Stimulated activated naive CD8-positive, alpha-beta T cell treated with anti-CD3 and anti-CD28 coated beads, Interleukin-15, Interleukin-2, amounts not matched to agents 100 U/mL and 50 U/mL, for 24 hours (primary cell): ENCODE measurements around the gene KIF3C.
"Not testable (repeated sequence)": the region's sequence is repeated elsewhere in the genome, so short reads cannot be mapped to it uniquely, and the experiment has no call there.

ENCODE experiments used
- ATAC-seq: fragments of 150-1000 bp; cut with Tn5 transposase; one replicate; pipeline ENCODE4 v1.10.0; 2021
- DNase-seq: peaks from one replicate; pipeline ENCODE4 v3.0.0; 2021

The KIF3C gene

DNA sequence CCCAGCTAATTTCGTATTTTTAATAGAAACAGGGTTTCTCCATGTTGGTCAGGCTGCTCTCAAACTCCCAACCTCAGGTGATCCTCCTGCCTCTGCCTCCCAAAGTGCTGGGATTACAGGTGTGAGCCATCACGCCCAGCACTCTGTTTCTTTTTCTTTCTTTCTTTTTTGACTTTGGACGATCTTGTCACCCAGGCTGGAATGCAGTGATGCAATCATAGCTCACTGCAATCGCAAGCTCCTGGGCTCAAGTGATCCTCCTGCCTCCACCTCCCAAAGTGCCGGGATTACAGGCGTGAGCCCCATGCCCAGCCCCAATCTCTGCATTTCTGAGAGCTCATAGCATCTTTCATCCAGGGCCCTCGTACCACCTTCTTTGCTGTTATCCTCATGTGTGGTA lies 17.1 kb upstream of the KIF3C start:
- ATAC-seq, DNase-seq: not testable (repeated sequence)

DNA sequence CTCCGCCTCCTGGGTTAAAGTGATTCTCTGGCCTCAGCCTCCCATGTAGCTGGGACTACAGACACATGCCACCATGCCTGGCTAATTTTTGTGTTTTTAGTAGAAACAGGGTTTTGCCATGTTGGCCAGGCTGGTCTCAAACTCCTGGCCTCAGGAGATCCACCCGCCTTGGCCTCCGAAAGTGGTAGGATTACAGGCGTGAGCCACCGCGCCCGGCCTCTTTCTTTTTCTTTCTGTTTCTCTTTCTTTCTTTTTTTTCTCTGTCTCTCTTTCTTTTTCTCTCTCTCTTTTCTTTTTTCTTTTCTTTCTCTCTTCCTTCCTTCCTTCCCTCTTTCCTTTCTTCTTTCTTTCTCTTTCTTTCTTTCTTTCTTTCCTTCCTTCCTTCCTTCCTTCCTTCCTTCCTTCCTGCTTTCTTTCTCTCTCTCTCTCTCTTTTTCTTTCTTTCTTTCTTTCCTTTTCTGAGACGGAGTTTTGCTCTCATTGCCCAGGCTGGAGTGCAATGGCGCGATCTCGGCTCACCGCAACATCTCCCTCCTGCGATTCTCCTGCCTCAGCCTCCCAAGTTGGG lies 16.6 kb upstream of the KIF3C start:
- DNase-seq, ATAC-seq: not testable (repeated sequence)

DNA sequence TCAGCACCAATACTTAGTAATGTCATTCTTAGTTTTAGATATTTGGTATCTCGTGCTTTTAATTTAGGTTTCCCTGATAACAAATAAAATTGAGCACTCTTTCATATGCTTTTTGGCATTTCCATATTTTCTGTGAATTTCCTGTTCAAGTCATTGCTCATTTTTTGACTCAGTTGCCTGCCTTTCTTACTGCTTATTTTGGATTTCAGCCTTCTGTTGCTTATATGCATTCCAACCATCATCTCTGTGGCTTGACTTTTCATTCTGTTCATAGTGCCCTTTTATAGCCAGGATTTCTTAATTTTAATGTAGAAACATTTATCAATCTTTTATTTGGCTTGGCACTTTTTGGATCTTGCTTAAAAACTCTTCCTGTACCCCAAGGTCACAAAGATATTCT lies 14.5 kb upstream of the KIF3C start:
- ATAC-seq = no peak
- DNase-seq = no peak

DNA sequence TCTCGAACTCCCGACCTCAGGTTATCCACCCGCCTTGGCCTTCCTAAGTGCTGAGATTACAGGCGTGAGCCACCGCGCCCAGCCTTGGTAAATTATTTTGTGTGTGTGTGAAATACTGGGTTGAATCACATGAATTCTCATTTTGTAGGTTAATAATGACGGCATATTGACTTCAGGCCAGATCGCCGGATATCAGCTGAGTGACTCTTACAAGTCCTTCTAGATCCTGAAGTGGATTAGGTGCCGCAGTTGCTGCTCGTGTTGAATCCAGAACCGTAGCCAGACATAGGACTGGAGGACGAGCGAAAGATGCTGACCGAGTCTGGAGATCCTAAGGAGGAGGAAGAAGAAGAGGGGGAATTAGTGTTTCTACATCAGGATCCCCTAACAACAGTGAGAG lies 12.2 kb upstream of the KIF3C start:
- DNase-seq (no peak), ATAC-seq (no peak)

DNA sequence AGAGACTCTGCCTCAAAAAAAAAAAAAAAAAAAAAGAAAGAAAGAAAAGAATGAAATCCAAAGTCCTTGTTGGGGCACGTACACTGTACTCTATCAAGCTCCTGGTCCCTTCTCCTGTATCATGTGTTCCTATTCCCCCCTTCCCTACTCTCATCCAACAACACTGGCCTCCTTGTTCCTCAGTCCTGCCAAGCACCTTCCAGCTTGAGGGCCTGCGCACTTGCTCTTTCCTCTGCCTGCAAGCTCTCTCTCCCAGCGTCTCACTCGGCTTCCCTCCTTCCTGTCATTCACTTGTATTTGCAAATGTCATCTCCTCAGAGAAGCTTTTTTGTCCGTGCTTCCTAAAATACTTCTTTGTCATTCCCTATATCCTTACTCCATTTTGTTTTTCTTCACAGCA lies 10.8 kb upstream of the KIF3C start:
- DNase-seq (no peak), ATAC-seq (no peak)

DNA sequence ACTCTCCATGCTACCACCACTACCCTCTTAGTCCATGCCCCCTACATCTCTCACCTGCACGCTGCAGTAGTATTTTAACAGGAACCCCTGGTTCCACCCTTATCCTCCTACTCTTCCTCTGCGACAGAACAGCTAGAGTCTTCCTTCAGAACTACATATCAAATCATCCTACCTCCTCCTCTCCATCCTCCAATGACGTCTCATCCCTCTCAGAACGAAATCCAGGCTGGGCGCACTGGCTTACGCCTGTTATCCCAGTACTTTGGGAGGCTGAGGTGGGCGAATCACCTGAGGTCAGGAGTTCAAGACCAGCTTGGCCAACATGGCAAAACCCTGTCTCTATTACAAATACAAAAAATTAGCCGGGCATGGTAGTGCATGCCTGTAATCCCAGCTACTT lies 10.3 kb upstream of the KIF3C start:
- no peak for ATAC-seq
- no peak for DNase-seq

DNA sequence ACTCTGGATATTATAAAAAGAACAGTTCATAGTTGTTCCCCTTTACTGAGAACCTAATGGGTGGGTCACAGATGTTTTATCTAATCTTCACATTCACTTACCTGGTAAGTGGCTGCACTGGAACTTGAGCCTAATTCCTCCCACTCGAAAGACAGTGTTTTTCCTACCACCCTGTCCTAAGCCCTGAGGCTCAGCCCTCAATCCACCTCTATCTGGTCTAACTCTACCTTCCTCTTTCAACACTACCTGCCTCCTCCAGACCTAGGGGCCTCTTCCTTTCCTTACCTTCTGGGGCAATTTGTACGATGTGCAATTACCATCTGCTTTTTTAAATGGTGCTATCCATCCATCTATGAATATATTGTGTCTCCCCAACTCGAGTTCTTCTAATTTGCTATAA lies 9.7 kb upstream of the KIF3C start:
- no peak for ATAC-seq
- DNase-seq = no peak

DNA sequence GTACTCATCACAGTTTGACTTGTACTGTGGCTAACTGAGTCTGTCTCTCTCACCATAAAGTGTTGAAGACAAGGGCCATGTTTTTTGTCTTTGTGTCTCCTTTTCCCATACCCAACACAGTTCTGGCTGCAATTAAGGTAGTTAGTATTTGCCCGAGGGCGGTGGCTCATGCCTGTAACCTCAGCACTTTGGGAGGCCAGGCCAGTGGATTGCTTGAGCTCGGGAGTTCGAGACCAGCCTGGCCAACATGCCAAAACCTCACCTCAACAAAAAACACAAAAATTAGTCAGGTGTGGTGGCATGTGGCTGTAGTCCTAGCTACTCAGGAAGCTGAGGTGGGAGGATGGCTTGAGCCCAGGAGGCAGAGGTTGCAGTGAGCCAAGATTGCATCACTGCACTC lies 6.9 kb upstream of the KIF3C start:
- DNase-seq (no peak), ATAC-seq (no peak)

DNA sequence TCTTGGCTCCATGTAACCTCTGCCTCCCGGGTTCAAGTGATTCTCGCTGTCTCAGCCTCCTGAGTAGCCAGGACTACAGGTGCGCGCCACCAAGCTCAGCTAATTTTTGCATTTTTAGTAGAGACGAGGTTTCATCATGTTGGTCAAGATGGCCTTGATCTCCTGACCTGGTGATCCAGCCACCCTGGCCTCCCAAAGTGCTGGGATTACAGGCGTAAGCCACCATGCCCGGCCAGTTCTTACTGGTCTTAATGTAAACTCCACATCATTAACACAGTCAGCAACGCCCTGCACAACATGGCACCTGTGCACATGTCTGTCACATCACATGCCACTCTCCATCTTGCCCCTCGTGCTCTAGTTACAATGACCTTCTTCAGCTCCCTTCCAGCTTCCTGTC lies 5.8 kb upstream of the KIF3C start:
- ATAC-seq (no peak), DNase-seq (no peak)

DNA sequence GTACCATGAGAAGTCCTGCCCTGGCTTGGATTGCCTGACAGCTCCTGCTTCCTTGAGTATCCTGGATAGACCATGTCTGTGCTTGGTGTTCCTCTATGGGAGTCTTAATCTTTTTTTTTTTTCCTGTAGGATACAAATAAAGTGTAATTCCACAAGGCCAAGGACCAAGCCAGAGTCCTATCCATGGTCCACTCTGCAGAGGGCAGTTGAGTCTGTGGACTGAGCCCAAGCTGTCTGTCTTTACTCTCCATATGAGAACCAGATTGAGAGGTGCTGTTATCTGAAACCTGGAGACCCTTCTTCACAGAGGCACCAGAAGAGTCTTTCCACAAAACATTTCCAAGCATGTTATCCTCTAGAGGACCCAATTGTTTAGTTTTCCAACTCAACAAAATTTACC lies 1.4 kb upstream of the KIF3C start:
- no peak for ATAC-seq
- no peak for DNase-seq

DNA sequence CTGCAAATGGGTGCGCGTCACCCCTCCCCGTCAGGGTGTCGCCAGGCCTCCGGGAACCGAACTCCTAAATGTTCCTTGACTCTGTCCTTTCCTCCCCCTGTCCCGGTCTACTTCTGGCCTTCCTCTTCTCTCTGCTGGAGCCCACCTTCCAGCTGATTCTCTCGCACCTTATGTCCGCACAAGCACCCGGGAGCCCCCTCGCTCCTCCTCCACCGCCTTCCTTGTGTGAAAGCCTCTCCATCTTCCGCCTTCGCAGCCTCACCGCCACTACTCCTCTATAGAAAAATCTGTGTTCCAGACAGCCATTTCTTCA lies 627 bp upstream of the KIF3C start:
- ATAC-seq (no peak), DNase-seq (no peak)

DNA sequence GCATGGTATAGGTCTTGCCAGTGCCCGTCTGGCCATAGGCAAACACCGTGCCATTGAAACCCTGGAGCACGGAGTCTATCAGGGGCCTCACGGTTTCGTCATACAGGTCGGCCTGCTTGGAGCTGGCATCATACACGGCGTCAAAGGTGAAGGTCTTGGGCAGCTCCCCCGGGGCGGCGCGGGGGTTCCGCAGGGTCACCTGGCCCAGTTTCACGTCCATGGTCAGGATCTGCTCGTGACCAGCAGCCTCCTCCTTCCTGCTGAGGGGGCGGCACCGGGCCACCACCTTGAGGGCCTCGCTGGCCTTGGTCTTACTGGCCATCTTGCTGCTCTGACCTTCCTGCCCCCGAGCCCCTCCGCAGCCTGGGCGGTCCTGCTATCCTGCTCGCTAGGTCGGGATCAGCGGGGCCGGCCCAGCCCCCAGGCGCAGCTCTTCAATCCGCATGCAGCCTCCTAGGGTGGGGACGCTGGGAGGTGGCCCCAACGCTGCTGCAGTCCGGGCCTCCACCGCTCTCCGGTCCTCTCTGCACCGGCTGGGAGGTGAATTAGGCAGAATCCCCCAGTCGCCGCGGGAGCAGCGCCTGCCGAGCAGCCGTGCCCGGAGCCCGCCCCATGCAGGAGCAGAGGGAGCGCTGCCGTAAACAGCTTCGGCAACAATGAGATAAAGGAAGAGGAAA lies 563 bp downstream of the KIF3C start:
- peak; percentile 41 for ATAC-seq
- DNase-seq = peak; percentile 28

DNA sequence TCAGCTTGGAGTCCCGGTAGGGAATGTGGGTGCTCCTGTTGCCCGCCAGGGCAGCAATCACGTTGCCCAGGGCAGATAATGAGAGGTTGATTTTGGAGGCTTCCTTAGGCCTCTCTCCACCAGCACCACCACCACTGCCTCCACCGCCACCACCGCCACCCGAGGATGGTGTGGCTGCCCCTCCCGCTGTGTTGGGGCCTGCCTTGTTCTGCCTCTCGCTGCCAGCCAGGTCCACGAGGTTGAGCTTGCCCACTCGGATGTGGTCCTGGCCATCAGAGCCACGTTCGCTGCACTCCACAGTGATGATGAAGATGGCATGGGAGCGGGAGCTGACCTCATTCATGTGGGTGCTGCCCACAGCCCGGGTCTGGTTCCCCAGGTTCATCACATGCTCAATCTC lies 1.3 kb downstream of the KIF3C start:
- ATAC-seq (no peak), DNase-seq (no peak)

DNA sequence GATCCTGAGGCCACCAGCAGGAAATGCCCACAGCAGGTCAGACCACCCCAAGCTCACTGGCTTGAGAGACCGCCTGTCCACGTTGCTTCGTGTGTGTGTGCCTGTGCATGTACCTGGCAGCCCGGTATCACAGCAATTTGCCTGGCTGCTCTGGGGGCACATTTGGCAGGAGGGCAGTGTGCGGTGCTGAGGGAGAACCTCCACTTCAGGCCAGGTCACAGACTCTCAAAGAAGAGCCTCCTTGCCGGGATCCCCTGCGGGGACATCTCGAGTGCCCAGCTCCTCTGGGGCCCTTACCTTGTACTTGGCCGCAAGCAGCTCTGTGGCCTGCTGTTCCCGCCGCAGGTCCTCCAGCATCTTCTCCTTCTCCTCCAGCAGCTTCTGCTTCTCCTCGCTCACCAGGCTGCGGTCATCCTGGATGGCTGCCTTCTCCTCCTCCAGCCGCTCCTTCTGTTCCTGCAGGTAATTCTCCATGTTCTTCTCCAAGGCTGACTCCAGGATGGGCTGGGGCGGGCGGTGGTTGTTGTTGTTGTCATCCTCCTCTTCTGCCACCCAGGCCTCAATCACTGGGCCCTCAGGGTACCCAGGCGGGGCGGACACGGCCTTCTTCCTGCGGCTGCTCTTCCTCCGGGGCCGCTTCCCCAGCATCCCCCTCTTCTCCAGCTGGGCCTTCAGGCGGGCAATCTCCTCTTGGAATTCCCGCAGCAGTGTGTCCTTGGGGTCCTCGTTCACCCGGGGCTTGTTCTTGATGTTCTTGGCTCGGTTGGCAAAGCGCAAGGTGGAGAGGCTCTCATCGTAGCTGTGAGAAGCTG lies 2.0 kb downstream of the KIF3C start:
- no peak for DNase-seq
- ATAC-seq = no peak

DNA sequence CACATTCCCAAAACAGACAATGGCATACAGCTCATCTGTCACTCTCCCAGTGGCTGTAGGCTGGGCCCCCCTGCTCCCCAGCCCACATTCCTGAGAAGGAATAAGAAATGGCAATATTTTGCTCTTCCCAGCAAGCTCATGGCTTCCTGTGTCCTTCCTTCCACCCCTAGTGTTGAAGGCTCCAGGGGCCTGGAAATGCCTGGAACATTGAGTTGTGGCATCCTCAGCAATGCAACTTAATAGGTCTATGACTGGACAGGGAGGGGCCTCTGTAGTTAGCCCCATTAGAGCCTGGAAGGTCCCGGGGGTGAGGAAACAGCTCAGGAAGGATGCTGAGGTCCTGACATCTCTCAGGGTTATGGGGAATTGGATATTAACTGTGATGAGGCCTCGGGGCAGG lies 3.3 kb downstream of the KIF3C start:
- no peak for DNase-seq
- ATAC-seq = no peak

DNA sequence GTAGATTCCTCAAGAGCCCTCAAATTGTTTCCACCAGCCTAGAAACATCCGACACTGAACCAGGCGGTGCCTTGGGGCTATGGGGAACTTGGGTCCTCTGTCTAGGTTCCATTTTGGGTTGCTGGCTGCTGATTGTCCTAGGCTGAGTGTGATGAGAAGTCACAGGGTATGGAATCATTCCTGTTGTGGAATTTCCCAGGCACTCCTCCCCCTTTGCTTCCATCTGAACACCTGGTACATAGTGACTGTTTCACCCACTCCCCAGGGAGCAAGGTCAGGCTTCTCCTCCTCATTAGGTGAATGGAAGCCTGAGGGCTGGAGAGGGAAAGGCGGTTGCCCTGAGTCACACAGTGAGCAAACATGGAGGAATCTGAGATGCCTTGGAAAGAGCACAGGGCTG lies 4.5 kb downstream of the KIF3C start:
- DNase-seq = no peak
- ATAC-seq = no peak

DNA sequence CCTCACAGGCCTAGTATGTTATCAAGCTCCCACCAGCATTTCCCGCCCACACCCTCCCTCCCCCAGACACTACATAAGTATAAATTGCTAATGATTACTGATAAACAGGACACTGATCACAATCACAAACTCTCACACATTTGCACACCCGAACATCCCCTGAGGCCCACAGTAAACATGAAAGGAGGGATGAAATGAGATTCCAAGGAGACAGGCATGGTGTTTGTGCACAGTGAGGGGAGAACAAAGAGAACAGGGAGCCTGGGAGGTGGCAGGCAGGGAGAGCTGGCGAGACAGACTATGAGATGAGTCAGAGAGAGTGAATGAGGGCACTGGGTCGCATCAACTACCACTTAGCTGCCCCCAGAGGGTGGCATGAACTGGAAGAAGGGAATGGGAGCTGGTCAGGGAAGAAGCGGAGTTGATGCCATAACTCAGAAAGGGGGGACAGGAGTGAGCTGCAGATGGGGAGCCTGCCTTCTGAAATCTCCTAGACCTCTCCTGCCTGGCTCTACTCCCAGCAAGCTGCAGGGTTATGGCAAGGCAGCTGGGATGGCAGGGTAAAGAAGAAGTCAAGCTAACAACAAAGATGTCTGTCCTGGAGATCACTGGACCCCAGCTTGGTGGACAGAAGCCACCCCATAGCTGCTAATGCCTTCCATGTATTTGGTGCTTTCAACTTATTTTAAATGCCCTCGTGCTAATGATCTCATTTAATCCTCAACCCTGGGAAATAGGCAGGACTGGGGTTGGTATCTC lies 5.1 kb downstream of the KIF3C start:
- no peak for DNase-seq

DNA sequence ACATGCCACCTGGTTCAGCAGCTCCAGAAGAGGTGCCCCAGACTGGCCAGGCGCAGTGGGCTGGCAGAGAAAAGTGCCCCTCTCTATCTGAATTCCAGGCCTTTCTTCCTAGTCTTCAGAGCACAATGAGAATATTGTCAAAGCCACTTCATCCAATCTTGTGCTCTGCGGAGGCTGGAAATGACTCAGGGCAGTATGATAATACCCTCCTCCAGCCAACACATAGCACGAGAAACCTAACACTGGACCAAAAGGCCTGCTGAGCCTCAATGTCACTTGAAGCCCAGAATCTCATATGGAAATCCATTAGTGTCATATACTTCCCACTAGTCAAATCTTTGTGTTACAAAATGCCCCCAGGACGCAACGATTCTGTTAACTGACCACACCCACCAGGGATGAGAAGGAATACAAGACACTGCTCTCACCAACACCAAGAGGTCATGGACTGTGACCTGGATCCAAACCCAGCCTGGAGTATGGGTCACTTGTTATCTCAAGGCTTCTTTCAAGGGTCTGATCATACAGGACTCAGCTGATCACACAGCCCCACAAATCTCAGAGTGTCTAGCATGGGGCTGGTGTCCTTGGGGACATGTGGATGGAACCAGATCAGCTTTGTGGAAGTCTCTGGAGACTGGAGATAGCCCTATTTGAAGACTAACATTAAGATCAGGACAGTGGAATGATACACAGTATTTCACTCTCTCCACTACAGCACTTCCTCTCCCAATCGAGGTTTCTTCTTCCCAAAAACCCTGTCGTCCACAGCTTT lies 10.1 kb downstream of the KIF3C start:
- no peak for ATAC-seq
- no peak for DNase-seq

More for the DNA sequence above, 5.1 kb downstream of the KIF3C start:
- ATAC-seq = no peak

DNA sequence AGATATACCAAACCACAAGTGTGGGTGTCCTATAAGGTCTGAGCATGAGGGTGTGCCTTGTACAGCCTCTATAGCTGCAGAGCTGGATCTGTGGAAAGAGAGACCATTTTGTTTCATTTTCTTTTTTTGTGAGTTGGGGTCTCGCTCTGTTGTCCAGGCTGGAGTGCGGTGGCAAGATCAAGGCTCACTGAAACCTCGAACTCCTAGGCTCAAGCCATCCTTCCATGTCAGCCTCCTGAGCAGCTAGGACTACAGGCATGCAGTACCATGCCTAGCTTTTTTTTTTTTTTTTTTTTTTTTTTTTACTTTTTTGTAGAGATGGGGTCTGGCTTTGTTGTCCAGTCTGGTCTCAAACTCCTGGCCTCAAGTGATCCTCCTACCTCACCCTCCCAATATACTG lies 10.7 kb downstream of the KIF3C start:
- ATAC-seq (no peak), DNase-seq (no peak)

DNA sequence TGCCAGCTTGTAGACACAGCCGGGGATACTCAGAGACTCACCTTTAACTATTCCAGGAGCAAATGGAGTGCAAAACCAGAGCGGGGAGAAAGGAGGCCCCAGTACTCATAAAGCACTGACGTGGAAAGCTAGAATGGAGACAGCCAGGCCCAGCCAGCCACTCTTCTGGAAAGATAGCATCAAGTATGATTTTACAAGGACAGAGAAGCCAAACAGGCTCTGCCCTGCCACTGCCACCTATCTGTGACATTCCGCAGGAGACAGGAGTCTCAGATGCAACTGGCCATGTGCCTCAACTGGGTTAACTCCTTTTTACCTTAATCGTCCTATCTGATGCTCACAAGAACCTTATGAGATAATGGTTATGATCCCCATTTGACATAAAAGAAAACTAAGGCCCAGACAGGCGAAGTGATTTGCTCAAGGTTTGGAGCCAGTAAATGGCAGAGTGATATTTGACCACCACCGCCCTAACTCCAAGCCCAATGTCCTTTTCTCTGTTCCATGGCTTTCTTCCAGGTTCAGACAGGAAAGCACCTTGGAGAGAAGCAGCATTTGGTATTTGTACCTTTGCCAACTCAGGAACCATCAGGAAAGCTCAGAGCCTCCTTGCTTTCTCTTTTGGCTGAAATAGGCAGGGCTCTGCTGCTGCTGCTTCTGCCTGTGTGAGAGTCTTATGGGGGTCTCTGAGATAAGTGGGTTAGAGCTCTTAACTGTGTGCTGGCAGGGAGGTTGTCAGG lies 15.6 kb downstream of the KIF3C start:
- no peak for ATAC-seq
- no peak for DNase-seq

DNA sequence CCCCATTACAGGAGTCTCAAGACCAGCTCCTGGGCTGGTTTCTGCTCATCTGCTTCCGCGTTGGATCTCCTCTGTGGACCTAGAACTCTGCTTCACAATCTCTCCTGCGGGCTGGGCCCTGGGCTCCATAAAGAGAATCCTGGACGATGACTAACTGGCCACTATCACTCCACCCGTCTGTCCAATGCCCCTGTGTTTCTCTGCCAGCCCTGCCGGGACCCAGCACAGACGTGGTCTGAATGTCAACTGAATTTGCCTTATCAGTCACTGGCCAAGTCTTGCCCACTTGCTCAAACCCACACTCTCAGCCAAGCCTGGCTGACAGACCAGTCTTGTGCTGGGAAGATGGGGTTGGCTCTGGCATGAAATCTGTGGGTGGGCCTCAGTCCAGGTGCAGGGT lies 17.4 kb downstream of the KIF3C start:
- ATAC-seq = no peak
- DNase-seq = no peak

DNA sequence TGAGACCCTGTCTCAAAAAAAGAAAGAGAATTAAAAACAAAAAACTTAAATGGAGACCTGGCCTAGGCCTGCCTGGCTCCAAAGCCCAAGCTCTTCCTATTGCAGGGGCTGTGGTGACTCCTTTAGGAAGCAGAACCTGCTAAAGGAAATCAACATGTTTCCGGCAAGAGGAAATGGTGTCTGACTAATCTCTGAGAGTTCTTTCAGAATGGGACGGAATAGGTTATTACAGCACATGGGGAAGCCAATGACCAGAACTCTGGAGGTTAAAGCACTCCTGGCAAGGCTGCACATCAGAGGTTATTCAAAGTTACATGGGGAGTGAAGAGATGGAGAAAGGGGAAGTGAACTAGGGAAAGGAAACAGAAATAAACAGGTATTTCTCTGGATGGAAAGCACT lies 21.4 kb downstream of the KIF3C start:
- peak; percentile 28 for ATAC-seq
- DNase-seq = no peak
